A549 (cell line): Measurements from ENCODE around the gene ZMYND10. TPM values are rescaled to one million over a fixed set of nuclear protein-coding genes. Genes with fewer than 3 reads are reported as not detected.

Experiments used
- ATAC-seq, 2 experiments: fragments of 200-7000 bp in 1 of 2; fragments of >200 bp in 1 of 2; cut with Nextera tagmentation in 1 of 2; cut with Tn5 transposase in 1 of 2; 3 replicates each; pipeline versions ENCODE4 v1.8.0 to v1.9.1; 2018 to 2020; ENCODE audit warnings: mild to moderate bottlenecking in 1 of 2, moderate library complexity in 1 of 2
- CTCF ChIA-PET: fragments of 300-600 bp; sonication (Branson Sonifier 250); formaldehyde crosslinking; extraction: SDS; loops from one replicate; lab custom pipeline; 2021; ENCODE audit warnings: antibody characterized with exemption, inconsistent platforms; lab: Yijun Ruan, JAX
- POLR2A ChIA-PET: fragments of 350-600 bp; formaldehyde crosslinking; extraction: SDS; loops from one replicate; lab custom pipeline; 2021; ENCODE audit warnings: antibody characterized with exemption, inconsistent platforms; lab: Yijun Ruan, JAX
- DNase-seq, 2 experiments: peaks; one replicate each; pipeline versions ENCODE4 v3.0.0 to v3.0.0-alpha.2; 2011 to 2016; ENCODE audit warnings: low read depth in 1 of 2, low spot score in 1 of 2
- FAIRE-seq: peaks from 2 replicates; lab custom pipeline; 2011; peaks lifted over from hg19 to GRCh38; lab: Jason Lieb, UNC
- H3K27ac ChIP-seq, 2 experiments: fragments of >200 bp; sonication (Bioruptor Twin); formaldehyde crosslinking; 3 replicates each; pipeline ENCODE4 v1.5.1; 2016 to 2017
- H3K4me1 ChIP-seq: fragments of >200 bp; sonication (Bioruptor Twin); formaldehyde crosslinking; 3 replicates; pipeline ENCODE4 v1.6.1; 2016
- H3K4me2 ChIP-seq: fragments of >200 bp; sonication (Bioruptor Twin); formaldehyde crosslinking; 3 replicates; pipeline ENCODE4 v1.6.1; 2016
- H3K4me3 ChIP-seq: fragments of >200 bp; sonication (Bioruptor Twin); formaldehyde crosslinking; 3 replicates; pipeline ENCODE4 v1.5.1; 2016
- H3K9me3 ChIP-seq: fragments of >200 bp; sonication (Bioruptor Twin); formaldehyde crosslinking; 3 replicates; pipeline ENCODE4 v1.6.1; 2016
- BCL3 ChIP-seq: fragments of >200 bp; sonication (Bioruptor Twin); formaldehyde crosslinking; IDR thresholded peaks from 3 replicates; pipeline ENCODE4 v1.6.1; 2016
- BHLHE40 ChIP-seq: IDR thresholded peaks from 2 replicates; pipeline ENCODE4 v1.6.1; 2012; ENCODE audit warnings: low read depth, low read length, inconsistent platforms
- CBX2 ChIP-seq: fragments of 200-600 bp; sonication (generic); IDR thresholded peaks from 2 replicates; pipeline ENCODE4 v1.6.1; 2016; ENCODE audit warnings: low read depth, mild to moderate bottlenecking, borderline replicate concordance
- E2F6 ChIP-seq: IDR thresholded peaks from 2 replicates; pipeline ENCODE4 v1.6.1; 2012; ENCODE audit warnings: low read depth, borderline replicate concordance
- EHF ChIP-seq: fragments of 250-450 bp; sonication (Bioruptor Pico); IDR thresholded peaks from 2 replicates; pipeline ENCODE4 v1.5.0; 2020; ENCODE audit warnings: mild to moderate bottlenecking
- EP300 ChIP-seq, 2 experiments: fragments of >200 bp; sonication (Bioruptor Twin); formaldehyde crosslinking; IDR thresholded peaks; 2 replicates in 1 of 2; 3 replicates in 1 of 2; pipeline ENCODE4 v1.6.1; 2016 to 2017
- FOSB ChIP-seq: fragments of 250-450 bp; sonication (Bioruptor Pico); IDR thresholded peaks from 2 replicates; pipeline ENCODE4 v1.5.0; 2020; ENCODE audit warnings: mild to moderate bottlenecking, moderate library complexity
- FOSL2 ChIP-seq, 2 experiments: fragments of 450-650 bp in 1 of 2; fragments of >200 bp in 1 of 2; sonication (Bioruptor Twin) in 1 of 2; formaldehyde crosslinking; IDR thresholded peaks; 2 replicates each; pipeline versions ENCODE4 v1.5.0 to v1.6.1; 2016 to 2020; ENCODE audit warnings: mild to moderate bottlenecking in 1 of 2, moderate library complexity in 1 of 2
- HEYL ChIP-seq: fragments of 250-450 bp; sonication (Bioruptor Pico); IDR thresholded peaks from 2 replicates; pipeline ENCODE4 v1.8.0; 2021; ENCODE audit warnings: mild to moderate bottlenecking, moderate library complexity
- HMGXB4 ChIP-seq: fragments of 250-450 bp; sonication (Bioruptor Pico); IDR thresholded peaks from 2 replicates; pipeline ENCODE4 v1.5.0; 2021; ENCODE audit warnings: mild to moderate bottlenecking, moderate library complexity, borderline replicate concordance
- HOXA7 ChIP-seq: fragments of 250-450 bp; sonication (Bioruptor Pico); IDR thresholded peaks from 2 replicates; pipeline ENCODE4 v1.5.0; 2020; ENCODE audit warnings: mild to moderate bottlenecking, moderate library complexity
- KDM1A ChIP-seq: fragments of 200-600 bp; sonication (generic); IDR thresholded peaks from 2 replicates; pipeline ENCODE4 v1.6.1; 2016; ENCODE audit warnings: low read depth, mild to moderate bottlenecking
- MAFK ChIP-seq: fragments of 450-650 bp; IDR thresholded peaks from 2 replicates; pipeline ENCODE4 v1.6.1; 2014; ENCODE audit not compliant: partially characterized antibody
- NPAS2 ChIP-seq: fragments of 250-450 bp; sonication (Bioruptor Pico); IDR thresholded peaks from 2 replicates; pipeline ENCODE4 v1.8.0; 2022; ENCODE audit warnings: mild to moderate bottlenecking, moderate library complexity, borderline replicate concordance
- PHF8 ChIP-seq: fragments of 200-600 bp; sonication (generic); IDR thresholded peaks from 2 replicates; pipeline ENCODE4 v1.6.1; 2016; ENCODE audit warnings: low read depth, mild to moderate bottlenecking, antibody characterized with exemption, moderate library complexity, borderline replicate concordance
- RARB ChIP-seq: fragments of 250-450 bp; sonication (Bioruptor Pico); IDR thresholded peaks from 2 replicates; pipeline ENCODE4 v1.8.0; 2021; ENCODE audit warnings: mild to moderate bottlenecking, moderate library complexity
- RCOR1 ChIP-seq: fragments of 150-350 bp; IDR thresholded peaks from 2 replicates; pipeline ENCODE4 v1.6.1; 2014; ENCODE audit warnings: antibody characterized with exemption, low read length, low read depth
- RFX5 ChIP-seq: fragments of 450-650 bp; IDR thresholded peaks from 2 replicates; pipeline ENCODE4 v1.7.1; 2014; ENCODE audit warnings: antibody characterized with exemption, mild to moderate bottlenecking, moderate library complexity
- RNF2 ChIP-seq: fragments of 200-600 bp; sonication (generic); IDR thresholded peaks from 2 replicates; pipeline ENCODE4 v1.6.1; 2016; ENCODE audit warnings: low read depth, mild to moderate bottlenecking, antibody characterized with exemption, moderate library complexity, borderline replicate concordance
- SMC3 ChIP-seq: fragments of >200 bp; sonication (Bioruptor Twin); formaldehyde crosslinking; IDR thresholded peaks from 3 replicates; pipeline ENCODE4 v1.6.1; 2018; ENCODE audit warnings: inconsistent platforms
- SREBF2 ChIP-seq: fragments of 450-650 bp; IDR thresholded peaks from 2 replicates; pipeline ENCODE4 v1.6.1; 2014; ENCODE audit warnings: mild to moderate bottlenecking, moderate library complexity
- TFCP2L1 ChIP-seq: fragments of 250-450 bp; sonication (Bioruptor Pico); IDR thresholded peaks from 2 replicates; pipeline ENCODE4 v1.5.0; 2021; ENCODE audit warnings: mild to moderate bottlenecking
- USF2 ChIP-seq: fragments of 450-650 bp; IDR thresholded peaks from 2 replicates; pipeline ENCODE4 v1.6.1; 2014; ENCODE audit warnings: antibody characterized with exemption
- ZNF302 ChIP-seq: fragments of 250-450 bp; sonication (Bioruptor Pico); IDR thresholded peaks from 2 replicates; pipeline ENCODE4 v1.9.0; 2021; ENCODE audit warnings: inconsistent platforms, mild to moderate bottlenecking, moderate library complexity
- ZSCAN20 ChIP-seq: fragments of 250-450 bp; sonication (Bioruptor Pico); IDR thresholded peaks from 2 replicates; pipeline ENCODE4 v1.8.0; 2022; ENCODE audit warnings: mild to moderate bottlenecking, moderate library complexity
- WGBS: methylation state at CpG from one replicate; pipeline ENCODE4 v1.1.6; 2017; ENCODE audit errors: missing lambda C conversion rate; 5-methylcytosine and 5-hydroxymethylcytosine counted together
- polyA plus RNA-seq, 4 experiments: library from polyadenylated mRNA; depleted of rRNA in 3 of 4; stranded (reverse); fragments of >200 nt; fragmentation: RNase III in 1 of 4; extraction: RNeasy Plus Mini Kit Qiagen cat#74134 plus additional on column Dnase treatment in 1 of 4; gene quantifications; 2 replicates in 3 of 4; 3 replicates in 1 of 4; pipeline ENCODE4 v1.2.3, GENCODE V29; 2011 to 2017
- TF ChIP-seq, protein P1 (sequence below): fragments of >200 bp; sonication (Bioruptor Twin); formaldehyde crosslinking; IDR thresholded peaks from 2 replicates; pipeline ENCODE4 v1.6.1; 2016
- TF ChIP-seq, protein P2 (sequence below): IDR thresholded peaks from 2 replicates; pipeline ENCODE4 v1.6.1; 2012
- TF ChIP-seq, protein P3 (sequence below): fragments of 150-350 bp; IDR thresholded peaks from 2 replicates; pipeline ENCODE4 v1.6.1; 2014; ENCODE audit warnings: low read depth, mild to moderate bottlenecking, low read length

Gene ZMYND10
- polyA plus RNA-seq, 2 of the 4 experiments (the other 2 are of a cell fraction), result 0.43 to 0.77 TPM

DNA sequence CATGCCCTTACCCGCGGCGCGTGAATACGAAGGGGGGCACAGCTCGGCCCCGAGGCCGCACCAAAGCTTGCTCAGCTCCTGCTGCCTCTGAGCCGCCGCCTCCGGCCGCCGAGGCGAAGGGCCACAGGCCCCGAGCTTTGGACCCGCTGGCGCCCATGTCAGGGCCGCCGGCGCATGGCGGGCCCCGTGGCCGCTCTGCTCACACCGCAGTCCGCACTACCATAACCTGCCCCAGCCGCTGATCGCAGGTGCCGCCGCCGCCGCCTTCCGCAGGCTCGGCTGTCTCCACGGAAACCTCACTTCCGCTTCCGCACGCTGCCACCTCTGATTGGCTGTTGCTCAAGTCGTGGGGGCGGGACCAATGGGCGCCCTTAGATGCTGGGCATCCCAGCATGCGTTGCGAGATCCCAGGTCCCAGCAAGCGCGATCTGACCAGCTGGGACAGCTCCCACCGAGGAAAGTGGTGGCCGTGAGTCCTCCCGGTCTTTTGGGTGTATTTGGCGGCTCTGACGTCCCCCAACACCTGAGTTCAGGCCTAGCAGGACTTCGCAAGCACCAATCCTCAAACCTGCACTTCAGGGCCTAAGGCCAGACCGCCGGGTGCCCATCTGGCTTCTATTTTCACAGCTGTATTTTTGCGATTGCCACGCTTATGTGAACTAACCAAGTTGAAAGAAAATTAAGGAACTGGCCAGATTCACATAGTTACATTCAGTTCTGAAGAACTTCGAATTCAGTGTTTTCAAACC, 17.4 kb downstream of the ZMYND10 start, which contains the start of gene TUSC2 (continued):
- TF ChIP-seq HMGXB4 (CRISPR knock-in tag) (no peak), TFCP2L1 (CRISPR knock-in tag) (no peak), BHLHE40 (no peak), KDM1A (no peak), CBX2 (no peak), EHF (CRISPR knock-in tag) (no peak), BCL3 (peak; percentile 29; the same call in 1 of the 3 replicates), E2F6 (no peak), RCOR1 (no peak), ZNF302 (CRISPR knock-in tag) (no peak), RARB (CRISPR knock-in tag) (no peak), FOSB (CRISPR knock-in tag) (0 out of 2 replicates have a peak, but pooled peaks have one; percentile 31), FOSL2 (IDR thresholded peaks at IDR 0.05) (no peak), FOSL2 (CRISPR knock-in tag; IDR thresholded peaks at IDR 0.05) (no peak), RFX5 (no peak), EP300 (IDR thresholded peaks at IDR 0.05) (no peak), HOXA7 (CRISPR knock-in tag) (no peak), HEYL (CRISPR knock-in tag) (no peak)
- TF ChIP-seq, protein P1, sequence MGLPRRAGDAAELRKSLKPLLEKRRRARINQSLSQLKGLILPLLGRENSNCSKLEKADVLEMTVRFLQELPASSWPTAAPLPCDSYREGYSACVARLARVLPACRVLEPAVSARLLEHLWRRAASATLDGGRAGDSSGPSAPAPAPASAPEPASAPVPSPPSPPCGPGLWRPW, result no peak
- TF ChIP-seq, protein P2, sequence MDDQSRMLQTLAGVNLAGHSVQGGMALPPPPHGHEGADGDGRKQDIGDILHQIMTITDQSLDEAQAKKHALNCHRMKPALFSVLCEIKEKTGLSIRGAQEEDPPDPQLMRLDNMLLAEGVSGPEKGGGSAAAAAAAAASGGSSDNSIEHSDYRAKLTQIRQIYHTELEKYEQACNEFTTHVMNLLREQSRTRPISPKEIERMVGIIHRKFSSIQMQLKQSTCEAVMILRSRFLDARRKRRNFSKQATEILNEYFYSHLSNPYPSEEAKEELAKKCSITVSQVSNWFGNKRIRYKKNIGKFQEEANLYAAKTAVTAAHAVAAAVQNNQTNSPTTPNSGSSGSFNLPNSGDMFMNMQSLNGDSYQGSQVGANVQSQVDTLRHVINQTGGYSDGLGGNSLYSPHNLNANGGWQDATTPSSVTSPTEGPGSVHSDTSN, result peak; percentile 24

DNA sequence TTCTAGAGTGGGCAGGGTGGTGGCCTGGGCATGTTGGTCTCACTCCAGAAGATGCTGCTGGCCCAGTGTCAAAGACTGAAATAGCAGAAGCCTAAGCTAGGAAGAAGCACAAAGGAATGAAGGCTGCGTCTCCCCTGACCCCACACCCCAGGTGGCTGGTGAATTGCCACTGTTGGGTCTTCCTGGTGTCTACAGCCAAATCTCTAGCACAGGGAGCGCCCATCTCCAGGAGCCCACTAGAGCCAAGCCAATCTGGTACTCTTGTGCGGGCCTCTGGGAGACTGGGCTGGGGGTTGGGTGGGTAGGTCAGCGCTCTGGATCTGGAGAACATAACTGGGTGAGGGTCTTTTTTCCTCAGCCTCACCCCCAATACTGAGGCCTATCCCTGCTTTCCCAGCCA, 18.4 kb downstream of the ZMYND10 start:
- ATAC-seq (no peak), FAIRE-seq (no peak), DNase-seq (no peak)
- WGBS, result 50% methylated on average over 3 of the region's 4 CpGs
- Histone ChIP-seq H3K9me3 (no peaks in the 10 kb centered on the region), H3K4me3 (peak overlapping the region; percentile 71), H3K27ac (peak overlapping the region; percentile 77 to 98), H3K4me1 (peaks cover 17% of the 10 kb centered on the region), H3K4me2 (peak overlapping the region; percentile 86)
- ChIA-PET CTCF (interaction anchor here (1.3 to 1.9 kb wide), 4 partner anchors 9 to 133 kb away, joined by 3 to 8 read pairs (median 4); no protein-coding TSS in a partner anchor), POLR2A (interaction anchor here (2.1 kb wide), 1 partner anchor 10 kb away, joined by 27 read pairs; no protein-coding TSS in a partner anchor)
- TF ChIP-seq RNF2 (no peak), BCL3 (no peak), MAFK (no peak), NPAS2 (CRISPR knock-in tag) (no peak), FOSB (CRISPR knock-in tag) (no peak), PHF8 (no peak), SREBF2 (no peak), SMC3 (no peak), USF2 (no peak), ZSCAN20 (CRISPR knock-in tag) (no peak)
- TF ChIP-seq, protein P3, sequence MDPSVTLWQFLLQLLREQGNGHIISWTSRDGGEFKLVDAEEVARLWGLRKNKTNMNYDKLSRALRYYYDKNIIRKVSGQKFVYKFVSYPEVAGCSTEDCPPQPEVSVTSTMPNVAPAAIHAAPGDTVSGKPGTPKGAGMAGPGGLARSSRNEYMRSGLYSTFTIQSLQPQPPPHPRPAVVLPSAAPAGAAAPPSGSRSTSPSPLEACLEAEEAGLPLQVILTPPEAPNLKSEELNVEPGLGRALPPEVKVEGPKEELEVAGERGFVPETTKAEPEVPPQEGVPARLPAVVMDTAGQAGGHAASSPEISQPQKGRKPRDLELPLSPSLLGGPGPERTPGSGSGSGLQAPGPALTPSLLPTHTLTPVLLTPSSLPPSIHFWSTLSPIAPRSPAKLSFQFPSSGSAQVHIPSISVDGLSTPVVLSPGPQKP, result no peak
